22Rv1 (cell line): ENCODE results near the gene PSD4.

Experiments
- ZFX ChIP-seq: fragments of 450-650 bp; IDR thresholded peaks from 2 replicates; pipeline ENCODE4 v1.6.1; 2017; ENCODE audit warnings: antibody characterized with exemption, borderline replicate concordance
- TF ChIP-seq, protein P1 (sequence below): fragments of 450-650 bp; IDR thresholded peaks from 2 replicates; pipeline ENCODE4 v1.5.1; 2017; ENCODE audit warnings: mild to moderate bottlenecking

GRCh38 chr2:113227290-113227689, 53.5 kb downstream of the PSD4 start:
- TF ChIP-seq, protein P1, sequence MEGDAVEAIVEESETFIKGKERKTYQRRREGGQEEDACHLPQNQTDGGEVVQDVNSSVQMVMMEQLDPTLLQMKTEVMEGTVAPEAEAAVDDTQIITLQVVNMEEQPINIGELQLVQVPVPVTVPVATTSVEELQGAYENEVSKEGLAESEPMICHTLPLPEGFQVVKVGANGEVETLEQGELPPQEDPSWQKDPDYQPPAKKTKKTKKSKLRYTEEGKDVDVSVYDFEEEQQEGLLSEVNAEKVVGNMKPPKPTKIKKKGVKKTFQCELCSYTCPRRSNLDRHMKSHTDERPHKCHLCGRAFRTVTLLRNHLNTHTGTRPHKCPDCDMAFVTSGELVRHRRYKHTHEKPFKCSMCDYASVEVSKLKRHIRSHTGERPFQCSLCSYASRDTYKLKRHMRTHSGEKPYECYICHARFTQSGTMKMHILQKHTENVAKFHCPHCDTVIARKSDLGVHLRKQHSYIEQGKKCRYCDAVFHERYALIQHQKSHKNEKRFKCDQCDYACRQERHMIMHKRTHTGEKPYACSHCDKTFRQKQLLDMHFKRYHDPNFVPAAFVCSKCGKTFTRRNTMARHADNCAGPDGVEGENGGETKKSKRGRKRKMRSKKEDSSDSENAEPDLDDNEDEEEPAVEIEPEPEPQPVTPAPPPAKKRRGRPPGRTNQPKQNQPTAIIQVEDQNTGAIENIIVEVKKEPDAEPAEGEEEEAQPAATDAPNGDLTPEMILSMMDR, result peak; percentile 24; the same call in 1 of the 2 replicates
- TF ChIP-seq ZFX, result no peak
